Endothelial cell of hepatic sinusoid (primary cell): ENCODE results near the gene MAGEA1.
"Not testable (repeated sequence)": the region's sequence is repeated elsewhere in the genome, so short reads cannot be mapped to it uniquely, and the experiment has no call there.

Experiments
- in situ Hi-C: cut with HindIII; loops from 2 replicates; pipeline ENCODE4 v1.10.0; 2017; ENCODE audit warnings: low sequenced_read_pairs

Gene MAGEA1

GRCh38 chrX:153179131-153179530 is at the start of gene MAGEA1:
TSS of gene MAGEA1 (plus strand) at chrX:153179284. CDS start at chrX:153182390, 3,106 bp downstream.
- in situ Hi-C loops, result no loop called here

- in situ Hi-C loops, result not testable (repeated sequence)
Observed at GRCh38 chrX:153132924-153133323, 46.2 kb upstream of the MAGEA1 start.

- in situ Hi-C loops, result not testable (repeated sequence)
Observed at GRCh38 chrX:153139074-153139473, 40.0 kb upstream of the MAGEA1 start.

- in situ Hi-C loops, result not testable (repeated sequence)
Observed at GRCh38 chrX:153146288-153146687, 32.8 kb upstream of the MAGEA1 start.

GRCh38 chrX:153153516-153153915 is 25.6 kb upstream of the MAGEA1 start:
- in situ Hi-C loops, result no loop called here

GRCh38 chrX:153157450-153157849 is 21.6 kb upstream of the MAGEA1 start:
- in situ Hi-C loops, result no loop called here

GRCh38 chrX:153158319-153158718 is 20.8 kb upstream of the MAGEA1 start:
- in situ Hi-C loops, result no loop called here

GRCh38 chrX:153161952-153162351 is 17.1 kb upstream of the MAGEA1 start:
- in situ Hi-C loops, result no loop called here

- in situ Hi-C loops, result no loop called here
Observed at GRCh38 chrX:153164733-153165132, 14.4 kb upstream of the MAGEA1 start.

- in situ Hi-C loops, result not testable (repeated sequence)
Observed at GRCh38 chrX:153168423-153168822, 10.7 kb upstream of the MAGEA1 start.

GRCh38 chrX:153181822-153182221 is 2.7 kb downstream of the MAGEA1 start:
- in situ Hi-C loops, result no loop called here

- in situ Hi-C loops, result no loop called here
Observed at GRCh38 chrX:153184787-153185186, 5.7 kb downstream of the MAGEA1 start.

- in situ Hi-C loops, result no loop called here
Observed at GRCh38 chrX:153190381-153190780, 11.3 kb downstream of the MAGEA1 start.

- in situ Hi-C loops, result no loop called here
Observed at GRCh38 chrX:153200462-153200861, 21.4 kb downstream of the MAGEA1 start.

GRCh38 chrX:153206425-153207046 is 27.5 kb downstream of the MAGEA1 start:
- in situ Hi-C loops, result no loop called here

GRCh38 chrX:153209347-153209746 is 30.3 kb downstream of the MAGEA1 start:
- in situ Hi-C loops, result no loop called here

GRCh38 chrX:153214934-153215333 is 35.9 kb downstream of the MAGEA1 start:
- in situ Hi-C loops, result no loop called here

GRCh38 chrX:153216926-153217325 is 37.8 kb downstream of the MAGEA1 start:
- in situ Hi-C loops, result no loop called here

GRCh38 chrX:153225438-153226098 is 46.5 kb downstream of the MAGEA1 start:
- in situ Hi-C loops, result no loop called here

- in situ Hi-C loops, result no loop called here
Observed at GRCh38 chrX:153226344-153227185, 47.5 kb downstream of the MAGEA1 start.
